A549 (cell line): Measurements from ENCODE around the gene C1orf174.

Experiments used
- CTCF ChIP-seq: fragments of >200 bp; sonication (Bioruptor Twin); formaldehyde crosslinking; IDR thresholded peaks from 3 replicates; pipeline ENCODE4 v1.5.1; 2016
- EHMT2 ChIP-seq: fragments of 200-600 bp; sonication (generic); IDR thresholded peaks from 2 replicates; pipeline ENCODE4 v1.6.1; 2016; ENCODE audit warnings: antibody characterized with exemption, low read depth, mild to moderate bottlenecking, moderate library complexity
- EP300 ChIP-seq, 2 experiments: fragments of >200 bp; sonication (Bioruptor Twin); formaldehyde crosslinking; IDR thresholded peaks; 2 replicates in 1 of 2; 3 replicates in 1 of 2; pipeline ENCODE4 v1.6.1; 2016 to 2017
- JUNB ChIP-seq: fragments of >200 bp; sonication (Bioruptor Twin); formaldehyde crosslinking; IDR thresholded peaks from 2 replicates; pipeline ENCODE4 v1.6.1; 2016
- MAX ChIP-seq: IDR thresholded peaks from 2 replicates; pipeline ENCODE4 v1.6.1; 2012
- PBX3 ChIP-seq: IDR thresholded peaks from 2 replicates; pipeline ENCODE4 v1.6.1; 2012
- POLR2A ChIP-seq: IDR thresholded peaks from 2 replicates; pipeline ENCODE4 v1.6.1; 2012; ENCODE audit warnings: mild to moderate bottlenecking, low read length

- TF ChIP-seq EP300 (IDR thresholded peaks at IDR 0.05) = no peak
- TF ChIP-seq POLR2A = no peak
- TF ChIP-seq CTCF = no peak
- no peak for TF ChIP-seq EHMT2
- TF ChIP-seq MAX = no peak
- TF ChIP-seq JUNB = no peak
- TF ChIP-seq PBX3 = no peak
These were observed 48.0 kb downstream of the C1orf174 start for GRCh38 chr1:3852091-3852490.
